GM19397 (cell line): ENCODE results near the gene ANO6.
"Not testable (repeated sequence)": the region's sequence is repeated elsewhere in the genome, so short reads cannot be mapped to it uniquely, and the experiment has no call there.

Source experiments
- ATAC-seq: cut with Tn5 transposase; IDR thresholded peaks from one replicate; pipeline ENCODE4 v1.9.1; 2021; ENCODE audit warnings: mild to moderate bottlenecking, moderate library complexity; ENCODE audit not compliant: unreplicated experiment

Gene ANO6

GRCh38 chr12:45389426-45389825, 173.5 kb downstream of the ANO6 start:
- ATAC-seq = no peak

- ATAC-seq = not testable (repeated sequence)
Observed at GRCh38 chr12:45397499-45397898, 181.6 kb downstream of the ANO6 start.

- no peak for ATAC-seq
Observed at GRCh38 chr12:45398552-45398951, 182.7 kb downstream of the ANO6 start.

GRCh38 chr12:45400991-45401390, 185.1 kb downstream of the ANO6 start:
- ATAC-seq = no peak

GRCh38 chr12:45402288-45402687, 186.4 kb downstream of the ANO6 start:
- no peak for ATAC-seq

- ATAC-seq = no peak
Observed at GRCh38 chr12:45406988-45407850, 191.3 kb downstream of the ANO6 start.

- no peak for ATAC-seq
Observed at GRCh38 chr12:45407981-45408728, 192.3 kb downstream of the ANO6 start.

GRCh38 chr12:45408729-45409114, 192.8 kb downstream of the ANO6 start:
- ATAC-seq = no peak

- ATAC-seq = no peak
Observed at GRCh38 chr12:45409966-45410365, 194.1 kb downstream of the ANO6 start.

- no peak for ATAC-seq
Observed at GRCh38 chr12:45411626-45412025, 195.7 kb downstream of the ANO6 start.

GRCh38 chr12:45415393-45415817, 199.5 kb downstream of the ANO6 start:
- peak; percentile 92 for ATAC-seq

- no peak for ATAC-seq
Observed at GRCh38 chr12:45416126-45416525, 200.2 kb downstream of the ANO6 start.

GRCh38 chr12:45418520-45418919, 202.6 kb downstream of the ANO6 start:
- no peak for ATAC-seq

- no peak for ATAC-seq
Observed at GRCh38 chr12:45419317-45419814, 203.5 kb downstream of the ANO6 start.

GRCh38 chr12:45421736-45422135, 205.8 kb downstream of the ANO6 start:
- no peak for ATAC-seq

- ATAC-seq = no peak
Observed at GRCh38 chr12:45423931-45424330, 208.0 kb downstream of the ANO6 start.

GRCh38 chr12:45425426-45425825, 209.5 kb downstream of the ANO6 start:
- ATAC-seq = no peak

GRCh38 chr12:45426294-45426693, 210.4 kb downstream of the ANO6 start:
- ATAC-seq = no peak

- no peak for ATAC-seq
Observed at GRCh38 chr12:45427042-45427441, 211.1 kb downstream of the ANO6 start.

- ATAC-seq = no peak
Observed at GRCh38 chr12:45429831-45430230, 213.9 kb downstream of the ANO6 start.

GRCh38 chr12:45431126-45431525, 215.2 kb downstream of the ANO6 start:
- ATAC-seq = no peak

GRCh38 chr12:45432710-45433109, 216.8 kb downstream of the ANO6 start:
- ATAC-seq = no peak
